ENCODE measurements around the gene COPE.

The COPE gene

GRCh38 chr19:18875726-18876125, 43.5 kb downstream of the COPE start:
- Mint-ChIP-seq H3K4me3 (no peak overlapping the region), H3K4me1 (ENCODE audit: low read depth) (peaks cover 9% of the 10 kb centered on the region), H3K9me3 (no peaks in the 10 kb centered on the region), H3K27me3 (peaks cover 9% of the 10 kb centered on the region), H3K36me3 (ENCODE audit: low read depth) (no peaks in the 10 kb centered on the region), H3K27ac (no peak overlapping the region)

DNA sequence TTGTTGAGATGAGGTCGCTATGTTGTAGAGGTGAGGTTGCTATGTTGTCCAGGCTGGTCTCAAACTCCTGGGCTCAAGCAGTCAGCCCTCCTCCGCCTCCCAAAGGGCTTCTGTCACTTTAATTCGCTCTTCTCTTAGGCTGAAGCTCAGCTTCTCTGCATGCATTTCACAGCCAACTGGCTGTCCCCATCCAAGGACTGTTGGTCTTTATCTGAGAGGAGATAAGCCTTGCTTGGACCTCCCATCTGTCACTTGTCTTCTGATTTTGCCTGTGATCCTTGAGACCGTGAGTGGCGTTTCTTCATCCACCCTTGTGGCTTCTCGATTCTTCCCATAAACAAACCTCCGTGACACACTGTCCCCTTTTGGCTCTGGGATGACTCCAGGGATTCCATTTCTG, 47.6 kb downstream of the COPE start:
- no peak overlapping the region for H3K4me3 Mint-ChIP-seq
- H3K9me3 Mint-ChIP-seq, result no peaks in the 10 kb centered on the region
- peak overlapping the region; percentile 9 for H3K27ac Mint-ChIP-seq
- H3K4me1 Mint-ChIP-seq (ENCODE audit: low read depth), result peaks cover 10% of the 10 kb centered on the region
- H3K36me3 Mint-ChIP-seq (ENCODE audit: low read depth), result peaks cover 12% of the 10 kb centered on the region
- peaks cover 10% of the 10 kb centered on the region for H3K27me3 Mint-ChIP-seq

GRCh38 chr19:18870531-18871172, 48.5 kb downstream of the COPE start:
- peaks cover 10% of the 10 kb centered on the region for H3K4me1 Mint-ChIP-seq (ENCODE audit: low read depth)
- H3K36me3 Mint-ChIP-seq (ENCODE audit: low read depth), result peaks cover 20% of the 10 kb centered on the region
- H3K9me3 Mint-ChIP-seq, result no peaks in the 10 kb centered on the region
- peaks cover 10% of the 10 kb centered on the region for H3K27me3 Mint-ChIP-seq
- H3K4me3 Mint-ChIP-seq, result no peak overlapping the region
- H3K27ac Mint-ChIP-seq, result peak overlapping the region; percentile 53

- Mint-ChIP-seq H3K27ac (no peak overlapping the region), H3K4me3 (no peak overlapping the region), H3K27me3 (peaks cover 10% of the 10 kb centered on the region), H3K9me3 (no peaks in the 10 kb centered on the region), H3K36me3 (ENCODE audit: low read depth) (peaks cover 20% of the 10 kb centered on the region), H3K4me1 (ENCODE audit: low read depth) (peaks cover 10% of the 10 kb centered on the region)
Measured at GRCh38 chr19:18869781-18870530, 49.2 kb downstream of the COPE start.

DNA sequence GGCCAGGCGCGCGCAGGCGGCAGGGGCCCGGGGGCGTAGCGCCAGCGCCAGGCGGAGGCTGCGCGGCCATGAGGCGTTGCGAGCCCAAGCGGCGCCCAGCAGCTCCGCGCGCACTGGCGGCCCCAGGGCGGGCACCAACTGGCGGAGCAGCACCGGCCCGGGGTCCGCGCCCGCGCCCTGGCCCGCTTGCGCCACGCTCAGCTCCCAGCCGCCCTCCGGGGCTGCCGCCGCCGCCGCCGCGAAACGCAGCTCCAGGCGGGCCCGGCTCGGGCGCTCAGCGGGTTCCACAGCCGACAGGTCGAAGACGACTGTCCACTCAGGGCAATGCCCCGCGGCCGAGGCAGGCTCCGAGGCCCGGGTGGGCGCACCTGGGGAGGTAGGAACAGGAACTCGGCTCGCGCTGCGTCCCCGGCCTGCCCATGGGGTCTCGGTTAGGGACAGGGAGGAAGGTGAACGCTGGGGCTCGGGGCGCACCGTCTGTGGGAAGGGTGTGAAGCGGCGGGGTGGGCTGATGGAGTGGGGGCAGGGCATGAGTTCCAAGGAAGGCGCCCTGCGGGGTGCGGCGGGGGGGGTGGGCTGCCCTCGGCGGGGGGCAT, 50.1 kb downstream of the COPE start:
- Mint-ChIP-seq H3K4me3 (no peak overlapping the region), H3K9me3 (no peaks in the 10 kb centered on the region), H3K27ac (no peak overlapping the region), H3K27me3 (peaks cover 10% of the 10 kb centered on the region), H3K36me3 (ENCODE audit: low read depth) (peaks cover 23% of the 10 kb centered on the region), H3K4me1 (ENCODE audit: low read depth) (peaks cover 10% of the 10 kb centered on the region)

- Mint-ChIP-seq H3K27ac (no peak overlapping the region), H3K4me3 (no peak overlapping the region), H3K9me3 (no peaks in the 10 kb centered on the region), H3K4me1 (ENCODE audit: low read depth) (peaks cover 10% of the 10 kb centered on the region), H3K36me3 (ENCODE audit: low read depth) (peaks cover 28% of the 10 kb centered on the region), H3K27me3 (peaks cover 10% of the 10 kb centered on the region)
Measured at GRCh38 chr19:18868380-18869022, 50.7 kb downstream of the COPE start.

- no peaks in the 10 kb centered on the region for H3K9me3 Mint-ChIP-seq
- no peak overlapping the region for H3K4me3 Mint-ChIP-seq
- no peak overlapping the region for H3K27ac Mint-ChIP-seq
- H3K27me3 Mint-ChIP-seq, result peaks cover 10% of the 10 kb centered on the region
- H3K4me1 Mint-ChIP-seq (ENCODE audit: low read depth), result peaks cover 10% of the 10 kb centered on the region
- H3K36me3 Mint-ChIP-seq (ENCODE audit: low read depth), result peaks cover 28% of the 10 kb centered on the region
Measured at GRCh38 chr19:18867751-18868150, 51.4 kb downstream of the COPE start.

DNA sequence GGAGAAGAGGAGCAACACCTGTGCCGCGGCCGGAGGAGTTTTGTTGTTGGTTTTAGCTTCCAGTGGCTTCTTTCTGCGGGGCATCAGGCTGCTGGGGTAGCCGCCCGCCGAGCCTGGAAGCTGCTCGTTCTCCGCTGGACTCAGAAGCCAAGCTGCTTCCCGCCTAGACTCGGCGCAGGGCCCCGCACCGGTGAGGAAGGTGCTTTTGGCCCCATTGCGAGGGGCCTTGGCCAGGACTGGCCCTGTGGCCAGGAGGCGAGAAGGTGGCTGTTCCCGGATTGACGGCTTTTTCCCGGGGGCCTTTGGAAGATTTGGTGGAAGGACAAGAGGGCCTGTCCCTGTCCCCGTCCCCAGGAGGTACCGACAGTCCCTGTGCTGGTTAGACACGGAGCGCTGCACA, 52.0 kb downstream of the COPE start:
- Mint-ChIP-seq H3K4me3 (no peak overlapping the region), H3K9me3 (no peaks in the 10 kb centered on the region), H3K36me3 (ENCODE audit: low read depth) (peaks cover 34% of the 10 kb centered on the region), H3K27me3 (peaks cover 10% of the 10 kb centered on the region), H3K27ac (no peak overlapping the region), H3K4me1 (ENCODE audit: low read depth) (peaks cover 10% of the 10 kb centered on the region)

DNA sequence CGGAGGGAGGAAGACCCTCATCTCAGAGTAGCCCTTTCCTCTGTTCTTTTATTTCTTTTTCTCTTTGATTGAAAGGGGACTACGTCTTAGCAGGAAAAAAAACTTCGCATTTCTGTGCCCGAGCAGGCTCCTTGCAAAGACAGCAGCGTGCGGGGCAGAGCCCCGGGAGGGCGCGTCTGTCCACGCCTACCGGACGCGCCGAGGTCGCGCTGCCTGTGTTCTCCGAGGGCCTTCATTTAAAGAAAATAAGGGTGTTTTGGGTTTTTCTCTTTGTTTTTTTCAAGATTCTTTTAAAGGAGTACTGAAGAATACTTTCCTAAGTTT, 52.4 kb downstream of the COPE start:
- peaks cover 37% of the 10 kb centered on the region for H3K36me3 Mint-ChIP-seq (ENCODE audit: low read depth)

GRCh38 chr19:18865973-18866799, 53.0 kb downstream of the COPE start:
- Mint-ChIP-seq H3K9me3 (no peaks in the 10 kb centered on the region), H3K4me3 (no peak overlapping the region), H3K36me3 (ENCODE audit: low read depth) (peaks cover 42% of the 10 kb centered on the region), H3K27me3 (peaks cover 4% of the 10 kb centered on the region), H3K4me1 (ENCODE audit: low read depth) (peaks cover 5% of the 10 kb centered on the region), H3K27ac (no peak overlapping the region)

More for the DNA sequence above, 52.4 kb downstream of the COPE start:
- Mint-ChIP-seq H3K9me3 (no peaks in the 10 kb centered on the region), H3K4me1 (ENCODE audit: low read depth) (peaks cover 9% of the 10 kb centered on the region), H3K4me3 (no peak overlapping the region), H3K27ac (no peak overlapping the region), H3K27me3 (peaks cover 7% of the 10 kb centered on the region)

DNA sequence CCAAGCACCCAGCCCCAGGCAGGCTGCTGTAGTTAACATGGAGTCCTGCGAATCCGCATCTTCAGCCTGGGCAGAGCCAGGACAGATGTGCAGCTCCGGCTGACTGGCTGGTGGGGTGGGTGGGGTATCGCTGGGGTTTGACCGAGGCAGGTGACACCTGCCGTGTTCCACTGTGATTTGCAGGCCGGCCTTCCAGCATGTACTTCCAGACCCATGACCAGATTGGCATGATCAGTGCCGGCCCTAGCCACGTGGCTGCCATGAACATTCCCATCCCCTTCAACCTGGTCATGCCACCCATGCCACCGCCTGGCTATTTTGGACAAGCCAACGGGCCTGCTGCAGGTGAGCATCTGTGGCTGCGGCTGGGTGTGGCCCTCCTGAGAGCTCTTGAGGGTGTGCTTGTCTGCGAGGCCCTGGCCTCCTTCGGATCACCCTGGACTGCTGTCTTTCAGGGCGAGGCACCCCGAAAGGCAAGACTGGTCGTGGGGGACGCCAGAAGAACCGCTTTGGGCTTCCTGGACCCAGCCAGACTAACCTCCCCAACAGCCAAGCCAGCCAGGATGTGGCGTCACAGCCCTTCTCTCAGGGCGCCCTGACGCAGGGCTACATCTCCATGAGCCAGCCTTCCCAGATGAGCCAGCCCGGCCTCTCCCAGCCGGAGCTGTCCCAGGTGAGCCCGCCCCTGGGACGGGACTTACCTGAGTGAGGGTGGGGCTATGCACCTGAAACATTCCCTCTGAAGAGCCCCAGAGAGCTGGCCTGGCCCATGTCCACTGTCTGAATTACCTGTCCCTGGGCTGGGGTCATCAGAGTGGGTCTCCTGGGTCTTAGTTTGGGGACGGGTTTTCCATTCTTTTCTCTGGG, 53.8 kb downstream of the COPE start:
- Mint-ChIP-seq H3K4me3 (no peak overlapping the region), H3K9me3 (no peaks in the 10 kb centered on the region), H3K27ac (no peak overlapping the region), H3K36me3 (ENCODE audit: low read depth) (peaks cover 51% of the 10 kb centered on the region), H3K27me3 (no peaks in the 10 kb centered on the region), H3K4me1 (ENCODE audit: low read depth) (no peaks in the 10 kb centered on the region)

DNA sequence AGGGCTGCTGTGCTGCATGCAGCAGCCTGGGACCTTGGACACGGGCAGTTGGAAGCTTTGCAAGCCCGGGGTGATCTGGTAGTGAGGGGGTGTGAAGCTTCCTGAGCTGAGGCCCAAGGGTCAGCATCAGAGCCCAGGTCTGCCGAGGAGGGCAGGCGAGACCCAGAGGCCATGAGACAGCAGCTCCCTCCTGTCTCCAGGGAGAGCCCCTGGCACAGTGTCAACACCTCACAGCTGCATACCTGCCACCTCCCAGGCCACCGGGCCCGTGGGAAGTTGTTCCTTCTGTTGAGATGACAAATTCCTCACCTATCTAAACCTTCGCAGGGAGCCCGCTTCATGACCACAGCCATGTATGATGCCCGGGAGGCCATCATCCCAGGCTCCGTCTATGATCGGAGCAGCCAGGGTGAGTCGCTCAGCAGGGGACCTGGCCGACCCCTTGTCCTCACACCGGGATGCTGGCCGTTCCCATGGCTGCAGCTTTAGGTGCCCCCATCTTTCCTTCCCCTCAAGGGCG, 55.3 kb downstream of the COPE start:
- Mint-ChIP-seq H3K36me3 (ENCODE audit: low read depth) (peaks cover 57% of the 10 kb centered on the region), H3K27me3 (no peaks in the 10 kb centered on the region), H3K9me3 (no peaks in the 10 kb centered on the region)

GRCh38 chr19:18862976-18863842, 56.0 kb downstream of the COPE start:
- Mint-ChIP-seq H3K27ac (no peak overlapping the region), H3K36me3 (ENCODE audit: low read depth) (peaks cover 57% of the 10 kb centered on the region), H3K4me3 (no peak overlapping the region), H3K4me1 (ENCODE audit: low read depth) (no peaks in the 10 kb centered on the region), H3K9me3 (no peaks in the 10 kb centered on the region), H3K27me3 (no peaks in the 10 kb centered on the region)

More for the DNA sequence above, 55.3 kb downstream of the COPE start:
- Mint-ChIP-seq H3K27ac (no peak overlapping the region), H3K4me1 (ENCODE audit: low read depth) (no peaks in the 10 kb centered on the region), H3K4me3 (no peak overlapping the region)
